ENCODE measurements around the gene DNAJB8. TPM values are rescaled to one million over a fixed set of nuclear protein-coding genes. Genes with fewer than 3 reads are reported as not detected.

Gene DNAJB8
- not detected in 2 replicates for total RNA-seq

DNA sequence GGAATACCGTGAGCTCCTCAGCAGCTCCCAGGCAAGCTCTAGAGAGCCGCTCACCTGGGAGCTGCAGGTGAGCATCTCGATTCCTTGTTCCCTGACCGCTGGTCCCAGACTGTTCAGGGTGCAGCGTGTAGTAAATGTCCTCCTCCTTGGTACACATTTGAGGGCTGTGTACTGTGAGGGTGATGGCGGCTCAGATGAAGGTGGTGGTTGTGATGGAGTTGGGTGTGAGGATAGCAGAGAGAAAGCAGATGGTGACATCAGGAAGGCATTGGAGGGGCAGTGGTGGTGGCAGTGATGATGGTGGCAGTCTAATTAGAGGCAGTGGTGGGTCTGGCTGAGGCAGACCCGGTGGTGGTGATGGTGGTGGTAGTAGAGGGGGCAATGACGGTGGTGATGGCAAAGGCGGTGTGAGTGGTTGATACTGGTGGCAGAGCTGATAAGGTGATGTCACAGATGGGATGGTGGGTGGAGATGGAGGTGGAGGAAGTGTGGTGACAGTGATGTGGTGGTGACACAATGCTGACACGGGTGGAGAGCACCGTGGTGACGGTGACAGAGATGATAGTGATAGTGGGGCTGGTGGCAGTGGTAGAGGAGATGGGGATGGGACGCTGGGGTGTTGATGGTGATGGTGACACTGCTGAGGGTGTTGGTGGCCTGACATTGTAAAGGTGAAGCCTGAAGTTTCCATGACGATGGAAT, at the start of gene DNAJB8:
Gene DNAJB8, minus strand, starts transcription at position 51 of the 702 bp plus-strand sequence. CDS start 3,645 bp downstream, outside the sequence.

DNA sequence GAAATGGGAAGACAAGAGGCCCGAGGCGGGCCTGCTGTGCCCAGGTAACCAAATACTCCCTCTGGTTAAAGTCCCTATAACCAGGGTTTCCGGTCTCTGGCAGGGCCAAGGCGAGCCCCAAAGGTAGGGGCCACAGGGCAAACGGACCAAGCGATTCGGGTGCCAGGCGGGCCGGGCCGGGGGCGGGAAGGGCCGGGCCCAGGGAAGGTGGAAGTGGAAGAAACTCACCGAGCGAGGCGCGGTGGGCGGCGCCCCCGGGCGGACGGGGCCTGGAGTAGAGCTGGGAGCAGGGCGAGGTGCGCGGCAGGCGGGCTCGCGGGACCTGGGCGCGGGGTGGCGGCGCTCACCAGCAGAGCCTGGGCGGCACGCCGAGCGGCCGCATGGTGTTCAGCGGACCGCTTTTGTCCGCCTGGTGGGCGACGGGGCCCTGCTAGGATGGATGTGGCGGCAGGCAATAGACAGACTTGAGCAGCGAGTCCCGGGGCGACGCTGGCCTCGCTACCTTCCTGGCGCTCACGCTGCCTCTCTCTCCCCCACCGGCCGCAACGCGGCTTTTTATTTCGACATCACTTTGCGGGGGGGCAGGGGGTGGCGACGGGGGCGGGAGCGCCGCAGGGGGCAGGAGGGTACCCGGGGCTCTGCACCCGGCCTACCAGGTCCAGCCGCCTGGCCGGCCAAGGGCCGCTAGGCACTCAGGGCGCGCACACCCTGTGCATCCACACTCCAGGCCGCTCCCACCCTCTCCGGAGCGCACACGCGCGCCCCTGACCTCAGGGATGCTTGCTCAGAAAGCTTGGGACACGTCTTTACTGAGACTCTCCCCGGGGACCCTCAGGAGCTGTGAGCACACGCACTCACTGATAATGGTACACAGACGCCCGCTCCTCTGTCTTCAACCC, 26.2 kb upstream of the DNAJB8 start, which contains the start of gene GATA2:
Gene GATA2, minus strand, starts transcription at position 531 of the 899 bp plus-strand sequence. CDS start 6,170 bp downstream, outside the sequence.

Other genes starting within 250 kb of the DNAJB8 start
- gene GATA2, start 26.3 kb upstream of the DNAJB8 start, total RNA-seq: 10.4 and 12.6 TPM in 2 replicates
- 414 and 449 TPM in 2 replicates for gene RPN1, start 183.9 kb upstream of the DNAJB8 start, total RNA-seq

Measured in bladder microvascular endothelial cell (primary cell).